Inferior parietal cortex (tissue), 1 donor: ENCODE data around the gene NFKBIB.
"Not testable (repeated sequence)": the region's sequence is repeated elsewhere in the genome, so short reads cannot be mapped to it uniquely, and the experiment has no call there.

Experiments
- DNase-seq: peaks from one replicate; pipeline ENCODE4 v3.0.0-alpha.2; 2016; ENCODE audit errors: extremely low spot score

The NFKBIB gene

DNA sequence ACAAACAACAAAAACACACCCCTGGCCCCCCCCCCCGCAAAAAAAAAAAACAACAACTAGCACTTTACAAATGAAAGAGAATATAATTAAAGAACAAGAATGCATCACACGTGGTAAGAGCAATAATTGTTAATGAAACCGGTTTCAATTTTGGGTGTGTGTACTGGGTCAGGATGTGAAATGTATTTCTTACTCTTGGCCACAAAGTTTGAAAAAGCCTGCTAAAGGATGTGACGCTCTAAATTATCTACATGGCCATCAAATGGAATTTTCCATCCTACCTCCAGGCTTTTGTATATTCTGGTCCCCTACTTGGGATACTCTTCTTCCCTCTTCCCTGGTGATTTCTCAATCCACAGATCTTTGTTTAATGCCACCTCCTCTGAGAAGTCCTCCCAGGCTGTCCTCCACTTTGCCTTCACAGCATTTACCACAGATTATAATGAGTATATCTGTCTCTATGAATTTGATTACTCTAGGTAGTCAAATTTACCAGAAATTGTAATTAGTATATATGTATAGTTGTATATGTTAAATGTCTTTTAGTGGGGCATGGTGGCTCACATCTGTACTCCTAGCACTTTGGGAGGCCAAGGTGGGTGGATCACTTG lies 28.7 kb downstream of the NFKBIB start:
- DNase-seq: no peak

DNA sequence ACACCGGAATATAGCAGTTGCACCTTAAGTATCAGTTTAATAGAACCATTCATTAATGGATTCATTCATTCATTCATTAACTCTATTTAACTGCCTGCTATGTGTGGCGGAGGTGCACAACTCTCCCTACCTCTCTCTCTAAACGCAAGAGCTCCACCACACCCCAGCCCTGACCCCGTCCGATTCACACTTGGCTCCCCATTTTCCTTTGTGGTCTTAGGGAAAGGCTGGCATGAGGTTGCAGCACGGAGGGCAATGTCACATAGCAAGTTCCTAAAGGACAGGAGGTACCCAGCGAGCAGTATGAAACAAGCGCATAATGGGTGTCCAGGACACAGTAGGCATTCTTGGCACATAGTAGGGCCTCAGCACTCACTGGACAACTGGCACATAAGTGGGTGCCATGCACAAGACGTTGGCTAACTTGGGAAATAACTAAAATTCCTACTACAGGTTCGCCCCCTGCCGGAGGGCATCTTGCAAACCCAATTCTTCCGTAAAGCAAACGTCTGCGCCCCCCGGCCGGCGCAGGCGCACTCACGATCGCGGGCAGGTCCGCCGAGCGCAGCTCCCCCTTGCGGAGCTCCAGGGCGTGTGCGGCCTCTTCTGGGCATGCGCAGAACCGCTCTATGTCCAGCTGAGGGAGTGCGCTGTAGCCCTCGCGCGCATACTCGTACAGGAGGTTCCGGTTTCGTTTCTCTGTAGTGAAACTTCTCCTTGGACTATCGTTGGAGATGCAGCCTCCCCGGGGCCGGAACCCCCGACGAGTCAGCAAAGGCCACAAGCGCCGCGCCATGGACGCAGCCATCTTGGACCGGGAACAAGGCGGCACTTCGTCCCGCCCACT lies 30.4 kb downstream of the NFKBIB start, which contains the start of gene SARS2:
Gene SARS2, minus strand, starts transcription at position 835 of the 847 bp plus-strand sequence. Its CDS starts 27 bp downstream, at position 808.
- DNase-seq: peak; percentile 95

DNA sequence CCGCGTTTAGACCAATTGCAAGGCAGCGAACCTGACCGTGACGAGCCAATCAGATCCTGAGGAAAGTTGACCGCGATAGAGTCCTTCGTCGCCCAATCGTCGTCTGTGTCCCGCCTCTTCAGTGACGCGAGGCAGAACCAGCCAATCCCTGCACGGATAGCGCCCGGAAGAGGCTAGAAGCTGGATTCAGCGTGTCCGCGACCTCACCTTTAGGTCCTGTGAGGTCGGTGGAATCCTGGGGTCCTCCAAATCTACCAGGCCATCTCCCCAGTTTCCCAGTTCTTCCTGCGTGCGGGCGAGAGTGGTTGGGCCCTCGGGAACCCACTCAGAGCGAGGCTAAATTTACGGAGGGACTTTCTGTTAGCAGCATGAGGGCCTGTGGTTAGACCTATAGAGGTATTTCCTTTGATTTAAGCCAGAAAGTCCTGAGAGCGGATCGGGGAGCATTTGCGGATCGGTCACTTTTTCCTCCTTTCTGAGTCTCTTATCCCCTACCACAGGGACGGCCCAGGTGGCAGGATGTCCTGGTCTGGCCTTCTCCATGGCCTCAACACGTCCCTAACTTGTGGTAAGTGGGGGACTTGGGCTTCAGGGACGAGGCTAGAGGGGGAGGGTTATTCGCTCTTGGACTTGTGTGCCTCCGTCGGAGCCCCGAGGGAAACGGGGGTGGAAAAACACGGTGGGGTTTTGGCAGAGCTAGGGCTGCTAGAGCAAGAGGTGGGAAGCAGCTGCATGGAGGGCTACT lies 31.2 kb downstream of the NFKBIB start, which contains the start of gene MRPS12:
Gene MRPS12, plus strand, starts transcription at position 169 of the 745 bp plus-strand sequence. Its CDS starts 351 bp downstream, at position 520.
- peak; percentile 100 for DNase-seq

DNA sequence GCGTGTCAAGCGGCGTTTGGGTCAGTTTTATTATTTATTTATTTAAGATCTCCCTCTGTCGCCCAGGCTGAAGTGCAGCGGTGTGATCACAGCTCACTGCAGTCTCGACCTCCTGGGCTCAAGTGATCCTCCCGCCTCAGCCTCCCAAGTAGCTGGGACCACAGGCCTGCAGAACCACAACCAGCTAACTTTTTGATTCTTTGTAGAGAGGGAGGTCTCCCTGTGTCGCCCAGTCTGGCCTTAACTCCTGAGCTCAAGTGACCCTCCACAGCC lies 31.7 kb downstream of the NFKBIB start:
- no peak for DNase-seq

DNA sequence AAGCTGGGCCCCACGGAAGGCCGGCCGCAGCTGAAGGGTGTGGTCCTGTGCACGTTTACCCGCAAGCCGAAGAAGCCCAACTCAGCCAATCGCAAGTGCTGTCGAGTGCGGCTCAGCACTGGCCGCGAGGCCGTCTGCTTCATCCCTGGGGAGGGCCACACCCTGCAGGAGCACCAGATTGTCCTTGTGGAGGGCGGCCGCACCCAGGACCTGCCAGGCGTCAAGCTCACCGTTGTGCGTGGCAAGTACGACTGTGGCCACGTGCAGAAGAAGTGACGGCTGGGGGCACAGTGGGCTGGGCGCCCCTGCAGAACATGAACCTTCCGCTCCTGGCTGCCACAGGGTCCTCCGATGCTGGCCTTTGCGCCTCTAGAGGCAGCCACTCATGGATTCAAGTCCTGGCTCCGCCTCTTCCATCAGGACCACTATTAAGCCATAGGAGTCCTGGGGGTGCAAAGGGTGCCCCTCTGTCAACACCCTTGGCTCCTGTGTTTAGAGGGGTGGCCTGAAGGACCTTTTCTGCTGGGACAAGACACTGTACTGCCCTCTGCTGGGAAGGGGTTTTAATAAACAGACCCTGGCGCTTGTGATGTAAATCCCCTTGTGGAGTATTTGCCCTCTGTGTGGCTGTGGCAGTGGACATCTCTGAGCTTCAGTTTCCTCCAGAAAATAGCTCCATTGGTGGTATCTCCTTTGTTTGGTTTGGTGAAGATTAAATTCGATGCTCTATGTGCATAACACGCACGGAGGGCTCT lies 32.8 kb downstream of the NFKBIB start:
- DNase-seq: no peak

DNA sequence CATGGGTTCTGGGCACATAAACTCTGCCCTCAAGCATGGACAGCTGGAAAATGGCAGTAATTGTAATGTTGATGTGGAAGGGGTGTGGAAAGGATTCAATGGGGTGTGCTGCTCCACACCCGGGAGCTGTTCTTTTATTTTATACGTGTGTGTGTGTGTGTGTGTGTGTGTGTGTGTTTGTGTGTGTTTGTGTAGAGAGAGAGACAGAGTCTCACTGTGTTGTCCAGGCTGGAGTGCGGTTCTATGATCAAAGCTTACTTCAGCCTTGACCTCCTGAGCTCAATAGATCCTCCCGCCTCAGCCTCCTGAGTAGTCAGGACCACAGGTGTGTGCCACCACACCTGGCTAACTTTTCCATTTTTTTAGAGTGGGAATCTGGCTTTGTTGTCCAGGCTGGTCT lies 33.8 kb downstream of the NFKBIB start:
- DNase-seq: no peak

DNA sequence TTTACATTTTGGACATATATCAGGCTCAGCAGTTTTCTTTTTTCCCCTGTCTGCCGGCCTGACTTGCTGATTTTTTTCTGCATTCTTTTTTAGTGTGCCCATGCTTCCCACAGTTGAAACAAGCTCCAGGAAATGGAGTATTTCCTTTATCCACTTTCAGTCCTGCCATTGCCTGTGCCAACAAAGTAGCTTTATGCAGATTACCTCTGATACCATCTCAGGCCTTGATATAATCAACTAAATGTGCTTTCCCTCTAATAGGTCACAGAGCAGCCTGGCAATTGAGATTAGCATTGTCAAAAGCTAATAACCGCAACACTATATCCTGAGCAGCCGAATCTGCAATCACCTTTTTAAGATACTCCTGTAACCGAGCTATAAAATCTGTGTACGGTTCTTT lies 40.2 kb downstream of the NFKBIB start:
- no peak for DNase-seq

DNA sequence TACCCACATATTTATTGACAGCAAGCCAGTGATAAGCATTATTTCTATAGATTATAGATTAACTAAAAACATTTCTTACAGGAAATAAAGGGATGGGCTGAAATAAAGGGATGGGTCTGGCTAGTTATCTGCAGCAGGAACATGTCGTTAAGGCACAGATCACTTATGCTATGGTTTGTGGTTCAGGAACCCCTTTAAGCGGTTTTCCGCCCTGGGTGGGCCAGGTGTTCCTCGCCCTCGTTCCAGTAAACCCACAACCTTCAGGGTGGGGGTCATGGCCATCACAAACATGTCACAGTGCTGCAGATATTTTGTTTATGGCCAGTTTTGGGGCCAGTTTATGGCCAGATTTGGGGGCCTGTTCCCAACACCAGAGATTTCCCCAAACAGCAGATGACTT lies 41.7 kb downstream of the NFKBIB start:
- not testable (repeated sequence) for DNase-seq

DNA sequence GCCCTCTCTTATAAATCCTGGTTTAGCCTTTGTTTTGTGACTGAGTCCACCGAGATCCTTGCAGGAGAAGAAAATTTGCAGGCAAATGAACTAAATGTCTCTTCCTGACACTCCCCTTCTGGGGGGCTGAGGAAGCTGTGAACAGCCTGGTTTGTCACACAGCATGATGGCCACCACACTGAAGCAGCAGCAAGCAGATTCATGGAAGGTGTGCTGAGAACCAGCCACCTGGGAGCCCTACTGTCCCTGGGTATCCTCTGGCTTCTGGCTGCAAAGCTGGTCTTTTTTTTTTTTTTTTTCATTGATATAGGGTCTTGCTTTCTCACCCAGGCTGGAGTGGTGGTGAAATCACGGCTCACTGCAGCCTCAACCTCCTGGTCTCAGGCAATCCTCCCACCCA lies 42.2 kb downstream of the NFKBIB start:
- DNase-seq: no peak

DNA sequence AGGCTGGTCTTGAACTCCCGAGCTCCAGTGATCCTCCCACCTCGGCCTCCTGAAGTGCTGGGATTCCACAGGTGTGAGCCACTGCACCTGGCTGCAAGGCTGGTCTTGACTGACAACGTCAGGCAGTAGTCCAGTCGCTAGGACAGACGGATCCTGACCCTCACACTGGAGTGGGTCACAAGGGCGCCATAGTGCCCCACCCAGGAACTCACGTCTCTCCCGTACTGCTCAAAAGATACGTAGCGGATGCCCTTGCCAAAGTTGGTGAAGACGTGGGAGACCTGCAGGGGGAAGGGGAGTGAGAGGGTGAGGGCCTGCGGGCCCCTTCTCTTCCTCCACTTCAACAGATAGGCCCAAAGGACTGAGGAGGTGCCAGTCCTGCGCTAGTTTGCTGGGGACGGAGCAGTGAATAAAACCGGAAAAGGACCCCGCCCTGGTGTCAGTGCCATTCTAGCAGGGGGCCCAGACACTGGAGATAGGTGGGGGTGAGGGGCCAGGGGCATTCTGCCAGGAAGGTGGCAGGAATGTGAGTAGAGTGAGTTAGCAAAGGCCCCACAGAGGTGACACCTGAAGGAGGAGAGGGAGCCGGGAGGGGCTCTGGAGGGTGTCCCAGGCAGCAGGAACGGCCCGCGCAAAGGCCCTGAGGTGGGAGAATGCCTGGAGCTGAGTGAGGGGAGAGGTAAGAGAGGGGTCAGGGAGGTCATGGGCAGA lies 42.9 kb downstream of the NFKBIB start:
- DNase-seq: no peak

DNA sequence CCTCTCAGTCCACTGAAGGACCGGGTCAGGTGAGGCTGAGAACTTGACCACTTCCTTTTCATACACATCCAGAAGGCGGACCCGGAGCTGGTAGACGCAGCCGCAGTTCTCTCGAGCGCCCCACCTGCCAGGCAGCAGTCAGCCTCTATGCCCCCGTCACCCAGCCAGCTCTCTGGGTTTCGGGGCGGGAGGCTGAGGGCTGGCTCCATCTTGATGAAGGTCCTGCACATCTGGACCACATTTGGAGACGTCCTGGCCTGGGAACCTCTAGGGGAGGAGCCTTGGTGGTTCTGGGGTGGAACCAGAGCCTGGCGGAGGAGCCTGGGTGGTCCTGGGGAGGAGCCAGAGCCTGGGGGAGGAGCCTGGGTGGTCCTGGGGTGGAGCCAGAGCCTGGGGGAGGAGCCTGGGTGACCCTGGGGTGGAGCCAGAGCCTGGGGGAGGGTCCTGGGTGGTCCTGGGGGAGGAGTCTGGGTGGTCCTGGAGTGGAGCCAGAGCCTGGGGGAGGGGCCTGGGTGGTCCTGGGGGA lies 45.3 kb downstream of the NFKBIB start:
- DNase-seq: no peak

DNA sequence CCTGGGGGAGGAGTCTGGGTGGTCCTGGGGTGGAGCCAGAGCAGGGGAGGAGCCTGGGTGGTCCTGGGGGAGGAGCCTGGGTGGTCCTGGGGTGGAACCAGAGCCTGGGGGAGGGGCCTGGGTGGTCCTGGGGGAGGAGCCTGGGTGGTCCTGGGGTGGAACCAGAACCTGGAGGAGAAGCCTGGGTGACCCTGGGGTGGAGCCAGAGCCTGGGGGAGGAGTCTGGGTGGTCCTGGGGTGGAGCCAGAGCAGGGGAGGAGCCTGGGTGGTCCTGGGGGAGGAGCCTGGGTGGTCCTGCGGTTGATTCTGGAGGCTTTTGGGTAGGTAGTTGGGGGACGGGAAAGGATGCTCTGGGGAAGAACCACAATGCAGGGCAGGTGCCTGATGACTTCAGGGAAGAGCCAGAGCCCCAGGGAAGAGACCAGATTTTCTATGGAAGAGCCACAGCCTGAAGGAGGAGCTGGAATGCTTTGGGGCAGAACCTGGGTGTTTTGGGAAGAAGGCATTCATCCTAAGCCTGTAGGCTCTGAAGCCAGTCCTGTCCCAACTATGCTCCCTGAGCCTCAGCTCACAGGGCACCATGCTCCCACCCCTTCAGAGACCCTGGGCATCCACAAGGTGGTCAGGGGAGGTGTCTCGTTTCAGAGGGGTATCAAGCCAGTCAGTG lies 45.9 kb downstream of the NFKBIB start:
- DNase-seq: no peak

DNA sequence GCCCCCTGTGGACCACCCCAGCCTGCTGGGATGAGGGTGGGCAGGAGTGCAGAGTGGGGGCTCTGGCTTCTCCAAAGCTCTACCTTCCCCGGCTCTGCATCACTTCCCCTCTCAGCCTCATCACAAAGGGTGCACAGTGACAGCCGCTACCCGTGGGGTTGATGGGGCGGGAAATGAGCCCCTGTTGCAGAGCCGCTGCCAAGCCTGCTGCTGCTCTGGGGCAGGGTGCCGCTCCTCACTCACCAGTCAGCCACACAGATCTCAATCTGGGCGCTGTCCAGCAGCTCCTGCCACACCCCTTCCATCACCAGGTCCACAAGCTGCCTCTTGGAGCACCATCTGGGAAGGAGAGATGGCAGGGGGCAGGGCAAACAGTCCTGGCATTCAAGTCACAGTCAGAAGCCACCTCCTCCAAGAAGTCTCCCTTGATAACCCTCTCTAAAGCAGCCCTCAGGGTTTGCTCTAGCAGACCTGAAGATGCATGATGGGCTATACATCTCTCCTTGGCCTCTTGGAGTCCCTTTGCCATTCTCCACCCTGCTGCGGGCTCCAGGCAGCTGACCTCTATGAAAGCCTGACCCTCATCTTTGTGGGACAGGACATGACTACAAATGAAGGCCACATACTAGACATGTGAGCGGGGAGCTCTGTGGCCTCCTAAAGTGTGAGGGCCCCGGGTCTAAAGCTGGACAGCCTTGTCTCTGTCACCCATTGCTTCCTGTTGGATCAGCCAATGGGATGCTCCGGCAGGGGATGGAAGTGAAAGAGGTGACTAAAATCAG lies 46.7 kb downstream of the NFKBIB start:
- DNase-seq: no peak

DNA sequence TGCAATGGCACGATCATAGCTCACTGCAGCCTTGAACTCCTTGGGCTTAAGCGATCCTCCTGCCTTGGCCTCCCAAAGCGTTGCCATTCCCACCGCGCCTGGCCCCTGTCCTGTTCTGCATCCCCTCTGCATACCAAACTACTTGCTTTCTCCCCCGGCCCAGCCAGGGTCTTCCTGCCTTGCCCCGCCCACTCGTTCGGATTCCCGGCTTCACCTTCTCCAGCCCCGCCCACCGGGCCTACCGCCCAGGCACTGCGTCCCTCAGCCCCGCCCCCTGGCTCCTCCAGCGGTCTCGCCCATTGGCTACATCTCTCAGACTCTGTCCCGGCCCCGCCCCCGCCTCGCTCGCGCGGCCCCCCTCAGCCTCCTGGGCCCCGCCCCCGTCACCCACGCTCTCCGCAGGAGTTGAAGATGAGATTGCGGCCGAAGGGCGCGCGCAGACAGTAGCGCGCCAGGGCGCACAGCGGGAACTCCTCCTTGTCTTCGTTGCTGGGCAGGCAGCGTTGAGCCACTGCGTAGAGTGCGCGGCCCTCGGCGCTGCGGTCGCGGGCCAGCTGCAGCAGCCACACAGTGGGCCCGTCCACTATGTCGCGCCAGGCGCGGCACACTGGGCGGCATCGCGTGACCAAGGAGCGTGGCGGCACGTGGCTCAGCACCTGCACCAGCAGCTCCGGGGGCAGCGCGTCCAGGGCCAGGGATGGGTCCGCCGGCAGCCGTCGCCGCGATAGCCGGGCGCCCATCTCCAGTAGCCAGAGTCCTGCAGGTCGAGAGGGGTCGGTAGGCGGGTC lies 50.0 kb downstream of the NFKBIB start:
- peak; percentile 53 for DNase-seq

DNA sequence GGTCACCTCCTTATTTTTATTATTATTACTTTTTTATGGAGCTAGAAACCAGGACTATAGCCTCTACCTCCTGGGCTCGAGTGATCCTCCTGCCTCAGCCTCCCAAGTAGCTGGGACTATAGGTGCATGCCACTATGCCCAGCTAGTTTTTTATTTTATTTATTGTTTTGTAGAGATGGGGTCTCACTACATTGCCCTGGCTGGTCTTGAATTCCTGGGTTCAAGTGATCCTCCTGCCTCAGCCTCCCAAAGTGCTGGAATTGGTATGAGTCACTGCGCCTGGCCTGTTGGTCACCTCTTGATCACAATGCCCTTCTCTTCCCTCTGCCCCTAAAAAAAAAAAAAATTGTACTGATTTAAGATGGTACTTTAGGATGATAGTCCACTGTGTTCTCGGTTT lies 51.4 kb downstream of the NFKBIB start:
- no peak for DNase-seq

DNA sequence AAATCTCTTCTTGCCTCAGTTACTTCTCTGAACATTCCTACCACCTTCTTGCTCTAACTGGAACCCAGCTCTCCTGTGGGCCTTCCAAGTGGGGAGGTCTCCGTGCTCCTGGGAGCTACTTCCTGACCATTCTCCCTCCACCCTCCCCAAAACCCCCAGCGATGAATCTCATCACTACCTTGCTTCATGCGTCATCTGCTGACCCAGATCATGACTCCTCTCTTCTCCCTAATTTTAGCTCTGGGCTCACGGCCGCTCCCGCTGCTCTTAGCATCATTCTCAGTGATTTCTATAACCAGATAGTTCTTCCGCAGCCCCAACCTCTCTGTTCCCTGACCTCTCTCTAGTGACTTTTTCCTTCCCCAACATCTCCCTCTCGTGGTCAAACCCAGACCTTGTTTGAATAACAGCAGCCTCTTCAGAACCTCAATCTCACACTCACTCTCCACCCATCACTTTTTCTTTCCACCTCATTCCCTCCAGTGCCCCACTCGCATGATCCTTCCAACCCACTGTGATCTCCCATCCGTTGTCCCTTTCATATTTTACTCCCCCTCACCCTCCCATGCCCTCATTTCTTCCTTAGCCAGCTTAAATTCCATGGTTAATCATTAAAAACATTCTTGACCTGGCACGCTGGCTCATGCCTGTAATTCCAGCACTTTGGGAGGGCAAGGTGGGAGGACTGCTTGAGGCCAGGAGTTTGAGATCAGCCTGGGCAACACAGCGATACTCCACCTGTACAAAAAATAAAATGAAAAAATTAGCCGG lies 52.8 kb downstream of the NFKBIB start:
- peak; percentile 49 for DNase-seq

DNA sequence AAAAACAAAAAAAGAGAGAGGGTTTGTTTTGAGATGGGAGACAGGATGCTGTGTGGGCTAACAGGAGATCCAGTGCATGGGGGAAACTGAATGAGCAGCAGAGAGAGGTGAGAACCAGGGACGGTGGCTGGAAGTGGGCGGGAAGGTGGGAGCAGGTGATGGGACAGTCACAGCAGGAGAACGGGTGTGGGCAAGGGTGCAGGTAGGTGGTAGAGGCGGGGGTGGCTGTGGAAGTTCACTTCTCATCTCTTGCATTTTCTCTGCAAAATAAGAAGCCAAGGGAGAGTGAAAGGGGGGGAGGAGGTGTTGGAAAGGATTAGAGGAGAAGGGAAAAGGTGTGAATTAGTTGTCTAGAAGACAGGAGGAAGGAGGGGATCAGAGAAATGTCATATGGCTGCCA lies 53.9 kb downstream of the NFKBIB start:
- no peak for DNase-seq

DNA sequence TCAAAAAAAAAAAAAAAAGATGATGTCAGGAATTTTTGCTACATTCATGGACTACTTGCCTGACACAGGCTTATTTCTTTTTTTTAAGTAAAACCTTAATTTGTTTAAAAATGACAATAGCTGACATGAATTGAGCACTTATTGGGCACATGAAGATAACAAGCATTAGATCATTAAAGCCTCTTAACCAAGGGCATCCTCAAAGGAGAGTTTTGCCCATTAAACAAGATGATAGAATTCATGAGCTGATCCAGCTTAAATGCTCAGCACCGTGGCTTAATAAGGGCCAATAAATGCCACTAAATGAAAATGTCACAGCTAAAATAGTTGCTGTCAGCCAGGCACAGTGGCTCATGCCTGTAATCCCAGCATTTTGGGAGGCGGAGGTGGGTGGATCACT lies 56.5 kb downstream of the NFKBIB start:
- no peak for DNase-seq
